NCI-H446 treated with DMSO at 0.1 percent for 48 hours (cell line): ENCODE data around the gene FBXL14.

Experiments used
- DNase-seq: peaks from one replicate; lab custom pipeline; 2025; lab: John Stamatoyannopoulos, UW

Gene FBXL14, protein sequence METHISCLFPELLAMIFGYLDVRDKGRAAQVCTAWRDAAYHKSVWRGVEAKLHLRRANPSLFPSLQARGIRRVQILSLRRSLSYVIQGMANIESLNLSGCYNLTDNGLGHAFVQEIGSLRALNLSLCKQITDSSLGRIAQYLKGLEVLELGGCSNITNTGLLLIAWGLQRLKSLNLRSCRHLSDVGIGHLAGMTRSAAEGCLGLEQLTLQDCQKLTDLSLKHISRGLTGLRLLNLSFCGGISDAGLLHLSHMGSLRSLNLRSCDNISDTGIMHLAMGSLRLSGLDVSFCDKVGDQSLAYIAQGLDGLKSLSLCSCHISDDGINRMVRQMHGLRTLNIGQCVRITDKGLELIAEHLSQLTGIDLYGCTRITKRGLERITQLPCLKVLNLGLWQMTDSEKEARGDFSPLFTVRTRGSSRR

GRCh38 chr12:1594261-1595025 lies at the start of gene FBXL14:
Gene FBXL14, minus strand, starts transcription at chr12:1594581. Its CDS starts 515 bp downstream, at chr12:1594066.
- DNase-seq = peak; percentile 85

- no peak for DNase-seq
These were observed 49.6 kb upstream of the FBXL14 start for GRCh38 chr12:1643905-1644533.

GRCh38 chr12:1643043-1643442 lies 48.7 kb upstream of the FBXL14 start:
- DNase-seq = no peak

DNA sequence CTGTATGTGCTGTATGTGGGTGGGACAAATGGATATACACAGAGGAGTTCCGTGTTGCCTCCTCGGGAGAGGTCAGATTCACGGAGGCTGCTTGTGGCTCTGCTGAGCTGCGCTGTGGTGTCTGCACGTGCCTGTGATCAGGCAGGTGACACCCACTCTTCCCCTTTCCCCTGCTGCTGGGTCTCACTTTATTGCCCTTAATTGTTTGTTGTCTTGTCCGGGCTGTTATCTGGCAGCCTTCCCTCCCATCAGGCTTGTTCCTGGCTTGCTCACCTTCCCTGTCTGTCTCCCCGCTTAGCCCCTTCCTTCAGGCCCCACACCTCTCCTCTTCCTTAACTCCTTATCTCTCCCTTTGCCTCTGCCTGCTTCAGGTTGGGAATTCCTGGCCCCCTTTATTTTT lies 48.1 kb upstream of the FBXL14 start:
- no peak for DNase-seq

DNA sequence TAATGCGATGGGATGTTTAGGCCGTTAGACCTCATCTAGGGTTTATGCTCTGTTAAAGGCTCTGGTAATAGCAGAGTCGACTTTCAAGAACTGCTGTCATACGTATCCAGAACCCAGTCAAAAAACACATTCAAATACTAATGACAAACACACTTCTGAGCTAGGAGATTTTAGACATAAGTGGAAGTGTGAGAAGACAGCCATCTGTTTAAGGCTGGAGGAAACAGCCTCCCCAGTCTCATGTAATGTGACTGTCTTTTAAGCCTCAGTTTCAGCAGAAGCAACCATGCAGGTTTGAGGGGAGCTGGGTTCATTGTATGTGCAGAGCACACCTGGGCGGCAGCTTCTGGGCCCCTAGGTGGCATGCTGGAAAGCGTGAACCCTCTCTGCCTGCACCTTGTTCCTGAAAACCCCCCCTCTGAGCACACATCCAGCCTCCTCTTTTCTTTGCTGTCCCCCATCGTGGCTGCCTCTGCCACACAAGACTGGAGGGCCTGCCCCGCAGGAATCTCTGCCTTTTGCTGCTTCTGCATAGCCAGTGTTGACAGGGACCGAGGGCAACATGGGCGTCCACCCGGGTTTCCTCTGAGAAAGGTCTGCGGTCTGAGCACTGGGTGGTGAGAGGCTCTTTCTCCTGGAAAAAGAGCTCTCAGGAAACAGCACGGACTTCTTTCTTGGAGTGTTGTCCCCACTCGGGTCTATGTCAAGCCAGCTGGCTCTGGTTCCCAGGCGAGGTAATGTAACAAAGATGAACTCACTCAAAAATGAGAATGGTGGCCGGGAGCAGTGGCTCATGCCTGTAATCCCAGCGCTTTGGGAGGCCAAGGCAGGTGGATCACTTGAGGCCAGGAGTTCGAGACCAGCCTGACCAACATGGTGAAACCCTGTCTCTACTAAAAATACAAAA lies 46.2 kb upstream of the FBXL14 start:
- no peak for DNase-seq

- no peak for DNase-seq
These were observed 45.2 kb upstream of the FBXL14 start for GRCh38 chr12:1639538-1639937.

- no peak for DNase-seq
These were observed 43.8 kb upstream of the FBXL14 start for GRCh38 chr12:1638203-1638602.

DNA sequence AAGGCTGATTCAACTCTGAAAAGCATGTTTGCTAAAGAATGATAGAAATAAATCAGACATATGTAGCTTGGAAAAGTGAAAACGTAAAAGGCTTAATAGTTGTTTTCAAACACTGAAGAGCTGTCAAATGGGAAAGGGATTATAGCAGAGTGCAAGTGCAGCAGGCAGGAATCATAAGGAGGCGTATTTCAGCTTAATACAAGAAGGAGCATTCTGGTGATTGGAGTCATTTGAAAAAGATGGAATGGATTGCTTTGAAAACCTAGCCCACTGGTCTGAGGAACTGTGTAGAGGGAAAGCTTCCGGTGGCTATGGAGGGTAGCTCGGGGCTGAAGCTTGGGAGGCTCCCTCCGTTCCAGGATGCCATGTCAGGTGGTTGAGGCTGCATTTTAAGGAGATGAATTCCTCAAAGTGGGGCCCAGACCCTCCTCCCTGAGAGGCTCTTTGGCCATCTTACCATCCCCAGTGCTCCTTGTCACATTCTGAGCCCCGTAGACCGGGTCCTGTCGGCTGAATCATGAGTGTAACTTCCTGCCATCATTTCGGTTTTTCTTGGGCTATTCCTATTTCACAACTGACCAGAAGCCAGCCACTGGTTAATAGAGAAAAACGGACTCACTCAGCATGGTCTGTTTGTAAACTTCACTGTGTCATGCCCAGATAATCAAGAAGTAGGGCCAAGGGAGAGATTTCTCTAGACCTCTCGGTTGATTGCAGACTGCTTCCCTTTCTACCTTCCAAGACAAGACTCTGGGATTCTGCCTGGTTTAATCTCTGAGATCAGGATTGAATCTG lies 41.1 kb upstream of the FBXL14 start:
- no peak for DNase-seq

GRCh38 chr12:1634590-1635191 lies 40.3 kb upstream of the FBXL14 start:
- peak; percentile 73 for DNase-seq

DNA sequence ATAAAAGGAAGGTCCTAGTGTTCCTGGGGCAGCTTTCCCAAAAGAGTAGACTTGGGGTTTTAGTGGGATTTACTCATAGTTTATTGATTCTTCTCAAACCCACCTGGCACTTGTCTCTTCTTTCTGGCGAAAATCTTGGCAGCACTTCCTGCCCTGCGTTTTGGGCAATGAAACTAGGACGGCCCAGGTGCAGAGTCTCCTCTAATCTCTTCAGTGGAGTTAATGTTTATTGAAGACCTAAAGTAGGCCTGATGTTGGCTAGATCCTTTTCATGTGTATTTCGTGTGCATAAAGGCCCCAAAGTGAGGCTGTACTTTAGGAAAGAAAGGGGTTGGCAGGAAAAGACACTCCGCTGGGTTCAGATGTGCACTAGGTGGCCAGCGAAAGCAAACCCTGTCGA lies 39.8 kb upstream of the FBXL14 start:
- no peak for DNase-seq

GRCh38 chr12:1633459-1633858 lies 39.1 kb upstream of the FBXL14 start:
- no peak for DNase-seq

GRCh38 chr12:1632702-1633101 lies 38.3 kb upstream of the FBXL14 start:
- peak; percentile 23 for DNase-seq

DNA sequence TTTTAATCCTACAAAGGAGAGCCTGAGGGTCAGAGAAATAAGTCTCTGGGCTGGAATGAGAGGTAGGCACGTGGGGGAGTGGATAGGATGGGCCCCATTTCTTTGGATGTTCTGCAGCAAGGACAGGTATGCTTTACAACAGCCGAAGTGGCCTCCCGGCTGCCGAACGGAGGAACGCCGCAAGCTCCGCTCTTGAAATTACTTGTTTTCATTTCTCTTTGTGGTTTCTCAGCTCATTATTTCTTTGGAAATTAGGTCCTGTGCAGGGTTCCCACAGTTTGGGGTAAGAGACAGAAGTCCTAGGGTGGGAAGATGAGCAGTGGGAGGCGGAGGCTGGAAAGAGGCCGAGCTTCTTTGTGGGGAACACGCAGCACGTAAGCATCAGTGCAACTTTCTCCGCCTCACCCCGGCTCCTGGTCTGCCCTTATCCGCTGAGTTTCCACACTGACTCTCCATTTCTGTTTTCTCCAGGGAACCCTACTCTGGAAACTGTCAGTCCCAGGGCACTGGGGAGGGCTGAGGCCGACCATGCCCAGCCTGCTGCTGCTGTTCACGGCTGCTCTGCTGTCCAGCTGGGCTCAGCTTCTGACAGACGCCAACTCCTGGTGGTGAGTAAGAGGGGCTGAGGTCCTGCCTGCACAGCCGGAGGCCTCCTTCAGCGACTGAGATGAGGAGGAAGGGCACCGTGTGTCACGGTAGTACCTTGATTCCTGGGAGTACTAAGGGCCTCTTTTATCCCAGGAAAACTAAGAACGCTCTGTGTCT lies 36.6 kb upstream of the FBXL14 start:
- DNase-seq = peak; percentile 3

GRCh38 chr12:1630133-1630826 lies 35.9 kb upstream of the FBXL14 start:
- DNase-seq = peak; percentile 21

DNA sequence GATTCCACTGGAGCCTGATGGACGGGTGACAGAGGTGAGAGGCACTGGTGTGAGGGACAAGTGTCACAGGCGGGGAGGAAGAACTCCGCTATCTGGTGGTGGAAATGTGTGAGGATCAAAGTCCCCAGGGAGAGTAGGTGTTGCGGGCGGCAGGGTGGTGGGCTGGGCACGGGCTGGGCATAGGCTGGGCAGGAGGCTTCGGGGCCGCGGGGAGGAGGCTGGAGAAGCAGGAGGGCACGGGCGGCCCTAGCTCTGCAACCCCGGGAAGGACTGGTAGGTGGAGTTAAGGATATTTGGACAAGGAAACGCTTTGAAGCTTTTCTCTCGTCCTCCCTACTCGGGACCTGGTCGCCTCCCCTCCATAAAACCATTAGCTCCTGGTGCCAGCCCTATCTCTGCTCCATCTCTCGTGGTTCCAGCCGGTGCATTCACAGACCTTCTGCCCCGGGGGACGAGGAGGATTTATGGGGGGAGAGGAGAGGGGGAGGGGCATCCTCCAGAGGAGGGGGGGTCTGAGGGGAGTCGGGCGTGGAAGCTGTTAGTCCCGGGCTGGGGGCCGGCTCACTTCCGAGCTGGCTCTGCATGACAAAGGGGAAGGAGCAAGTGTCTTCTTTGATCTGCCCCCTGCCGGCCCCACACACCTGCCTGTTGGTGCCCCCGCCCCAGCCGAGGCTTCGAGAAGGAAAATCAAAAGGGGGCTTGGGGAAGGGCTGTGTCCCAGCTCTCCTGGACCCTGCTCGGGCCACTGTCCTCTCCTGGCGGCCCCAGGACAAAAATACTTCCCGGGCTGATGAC lies 35.2 kb upstream of the FBXL14 start:
- no peak for DNase-seq

- no peak for DNase-seq
These were observed 34.4 kb upstream of the FBXL14 start, which contains the start of gene WNT5B for GRCh38 chr12:1628666-1629337. Gene WNT5B, plus strand, starts transcription at chr12:1629231. Its CDS starts 2,124 bp downstream, at chr12:1631355.

DNA sequence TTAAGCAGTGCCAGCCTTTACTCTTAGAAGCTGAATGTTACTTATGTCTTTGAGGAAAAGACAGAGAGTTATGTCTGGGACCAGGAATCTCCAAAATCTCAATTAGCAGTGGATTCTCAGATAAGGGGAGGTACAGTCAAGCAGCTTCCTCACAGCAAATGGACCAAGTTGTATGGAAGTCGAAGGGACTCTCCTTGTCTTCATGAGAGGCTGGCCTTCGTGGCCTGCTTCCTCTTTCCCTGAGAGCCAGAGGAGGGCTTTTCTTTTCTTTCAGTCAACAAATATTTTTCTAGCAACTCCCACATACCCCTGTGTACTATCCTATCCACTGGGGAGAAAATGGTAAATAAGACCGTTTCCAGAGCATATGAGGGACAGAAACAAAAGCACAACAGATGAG lies 28.0 kb upstream of the FBXL14 start:
- DNase-seq = no peak

- no peak for DNase-seq
These were observed 25.7 kb upstream of the FBXL14 start for GRCh38 chr12:1620092-1620491.
